Measurements from ENCODE around the gene TENM3.
"Not testable (repeated sequence)": the region's sequence is repeated elsewhere in the genome, so short reads cannot be mapped to it uniquely, and the experiment has no call there.

Gene TENM3

GRCh38 chr4:182803235-182803634 is 560.0 kb downstream of the TENM3 start:
- DNase-seq = no peak

- no peak for DNase-seq
Observed at GRCh38 chr4:182804131-182804530, 560.9 kb downstream of the TENM3 start.

GRCh38 chr4:182805321-182805720 is 562.1 kb downstream of the TENM3 start:
- no peak for DNase-seq

- DNase-seq = no peak
Observed at GRCh38 chr4:182805750-182806149, 562.5 kb downstream of the TENM3 start.

- DNase-seq = peak; percentile 6 to 39 (median 19)
Observed at GRCh38 chr4:182806259-182807252, 563.4 kb downstream of the TENM3 start.

- DNase-seq = no peak
Observed at GRCh38 chr4:182807346-182807745, 564.1 kb downstream of the TENM3 start.

GRCh38 chr4:182807767-182808548 is 564.8 kb downstream of the TENM3 start:
- DNase-seq = no peak

- DNase-seq = peak; percentile 1 to 4 (median 4)
Observed at GRCh38 chr4:182808673-182809416, 565.6 kb downstream of the TENM3 start.

- DNase-seq = no peak
Observed at GRCh38 chr4:182809417-182810102, 566.4 kb downstream of the TENM3 start.

- DNase-seq = no peak
Observed at GRCh38 chr4:182810103-182810615, 567.0 kb downstream of the TENM3 start.

GRCh38 chr4:182812916-182813315 is 569.7 kb downstream of the TENM3 start:
- DNase-seq = no peak

- not testable (repeated sequence) for DNase-seq
Observed at GRCh38 chr4:182814065-182814464, 570.9 kb downstream of the TENM3 start.

GRCh38 chr4:182818926-182819730 is 575.9 kb downstream of the TENM3 start:
- no peak for DNase-seq

GRCh38 chr4:182819751-182820150 is 576.5 kb downstream of the TENM3 start:
- no peak for DNase-seq

- no peak for DNase-seq
Observed at GRCh38 chr4:182822554-182822953, 579.4 kb downstream of the TENM3 start.

GRCh38 chr4:182823576-182823975 is 580.4 kb downstream of the TENM3 start:
- DNase-seq = no peak

- DNase-seq = no peak
Observed at GRCh38 chr4:182825003-182825402, 581.8 kb downstream of the TENM3 start.

GRCh38 chr4:182825786-182826185 is 582.6 kb downstream of the TENM3 start:
- no peak for DNase-seq

GRCh38 chr4:182826391-182826790 is 583.2 kb downstream of the TENM3 start:
- DNase-seq = peak in 1 of 4 experiments; percentile 3

GRCh38 chr4:182827166-182827565 is 584.0 kb downstream of the TENM3 start:
- no peak for DNase-seq

GRCh38 chr4:182827954-182828353 is 584.8 kb downstream of the TENM3 start:
- no peak for DNase-seq
